IPS-18c (cell line): ENCODE data around the gene MTA2.

Experiments used
- H3K4me3 ChIP-seq: 2 replicates; pipeline ENCODE4 v1.7.0; 2013; ENCODE audit warnings: low read depth, mild to moderate bottlenecking, low read length, moderate library complexity; ENCODE audit not compliant: insufficient read depth
- H3K9me3 ChIP-seq: one replicate; pipeline ENCODE4 v1.6.1; 2013; ENCODE audit warnings: mild to moderate bottlenecking, low read length, moderate library complexity; ENCODE audit not compliant: control insufficient read depth, insufficient read depth

Gene MTA2

DNA sequence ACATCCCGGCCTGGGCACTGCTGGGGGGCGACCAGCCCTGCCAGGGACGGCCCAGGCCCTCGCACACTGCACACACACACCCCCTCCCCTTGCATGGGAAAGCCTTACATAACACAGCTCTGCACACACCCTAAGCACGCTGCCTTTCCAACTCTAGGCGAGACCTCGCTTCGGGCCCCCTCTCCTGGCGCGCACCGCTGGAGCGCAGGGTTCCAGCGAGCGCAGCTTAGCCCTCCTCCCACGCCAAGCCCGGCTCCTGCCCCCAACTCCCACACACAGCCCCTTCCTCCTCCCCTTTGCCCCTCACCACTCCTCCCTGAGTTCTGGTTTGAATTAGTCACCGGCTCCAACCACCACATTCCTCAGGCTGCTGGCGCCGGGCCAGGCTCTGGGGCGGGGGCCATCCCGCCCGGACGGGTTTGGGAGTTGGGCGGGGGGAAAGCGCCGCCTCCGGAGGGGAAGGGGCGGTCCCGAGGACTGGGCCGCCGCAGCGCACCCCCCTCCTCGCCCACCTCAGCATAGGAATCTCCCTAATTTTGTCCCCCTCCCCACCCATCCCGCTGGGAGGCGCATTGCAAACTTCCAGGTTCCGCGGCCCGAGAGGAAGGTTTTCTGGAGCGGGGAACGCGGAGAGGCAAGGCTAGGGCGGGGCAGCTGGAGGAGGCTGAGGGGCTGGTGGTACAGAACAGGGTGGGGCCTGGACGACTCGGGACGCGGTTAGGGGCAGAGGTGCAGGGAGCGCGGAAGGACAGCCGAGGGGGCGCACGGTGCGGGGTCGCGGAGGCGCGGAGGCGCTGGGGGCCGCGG, 56.0 kb downstream of the MTA2 start:
- H3K9me3 ChIP-seq = peaks cover 2% of the 10 kb centered on the region
- H3K4me3 ChIP-seq = peak overlapping the region; percentile 84

DNA sequence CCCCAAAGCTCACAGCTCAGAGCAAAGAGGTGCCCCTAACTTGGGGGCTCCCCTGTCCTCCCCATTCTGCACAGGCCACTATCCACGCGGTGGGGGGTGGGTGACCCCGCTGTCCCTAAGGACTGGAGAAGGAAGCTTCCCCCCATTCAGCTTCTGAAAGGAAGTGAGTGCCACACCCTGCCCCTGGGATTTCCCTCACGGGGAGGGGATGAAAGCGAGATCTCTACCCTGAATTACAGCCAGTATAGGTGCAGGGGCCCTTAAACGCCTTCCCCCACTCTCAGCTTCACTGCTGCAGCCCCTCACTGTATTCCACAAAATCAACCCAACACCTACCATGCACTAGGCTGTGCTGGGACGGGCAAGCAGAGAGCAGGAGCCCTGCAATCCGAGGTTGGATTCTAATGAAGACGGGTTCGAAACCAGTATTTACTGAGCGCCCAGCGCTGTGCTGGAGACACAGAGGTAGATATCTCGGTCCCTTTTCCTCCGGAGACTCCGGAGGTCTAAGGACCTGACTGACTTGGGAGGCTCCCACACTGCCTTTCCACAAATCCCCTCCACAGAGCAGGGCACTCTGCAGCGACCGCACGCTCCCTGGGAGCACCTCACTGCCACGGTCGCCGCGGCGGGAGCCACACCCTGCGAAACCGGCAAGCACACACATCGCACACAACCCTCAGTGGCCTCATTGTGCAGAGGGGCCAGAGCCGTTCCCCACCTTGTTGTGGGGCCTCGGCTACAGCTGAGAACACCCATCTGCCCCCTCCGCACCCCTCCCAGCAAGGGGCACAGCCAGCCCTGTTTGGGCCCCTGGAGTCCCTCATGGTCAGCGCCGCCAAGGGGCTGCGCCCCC, 56.9 kb downstream of the MTA2 start:
- peak overlapping the region; percentile 84 for H3K4me3 ChIP-seq

DNA sequence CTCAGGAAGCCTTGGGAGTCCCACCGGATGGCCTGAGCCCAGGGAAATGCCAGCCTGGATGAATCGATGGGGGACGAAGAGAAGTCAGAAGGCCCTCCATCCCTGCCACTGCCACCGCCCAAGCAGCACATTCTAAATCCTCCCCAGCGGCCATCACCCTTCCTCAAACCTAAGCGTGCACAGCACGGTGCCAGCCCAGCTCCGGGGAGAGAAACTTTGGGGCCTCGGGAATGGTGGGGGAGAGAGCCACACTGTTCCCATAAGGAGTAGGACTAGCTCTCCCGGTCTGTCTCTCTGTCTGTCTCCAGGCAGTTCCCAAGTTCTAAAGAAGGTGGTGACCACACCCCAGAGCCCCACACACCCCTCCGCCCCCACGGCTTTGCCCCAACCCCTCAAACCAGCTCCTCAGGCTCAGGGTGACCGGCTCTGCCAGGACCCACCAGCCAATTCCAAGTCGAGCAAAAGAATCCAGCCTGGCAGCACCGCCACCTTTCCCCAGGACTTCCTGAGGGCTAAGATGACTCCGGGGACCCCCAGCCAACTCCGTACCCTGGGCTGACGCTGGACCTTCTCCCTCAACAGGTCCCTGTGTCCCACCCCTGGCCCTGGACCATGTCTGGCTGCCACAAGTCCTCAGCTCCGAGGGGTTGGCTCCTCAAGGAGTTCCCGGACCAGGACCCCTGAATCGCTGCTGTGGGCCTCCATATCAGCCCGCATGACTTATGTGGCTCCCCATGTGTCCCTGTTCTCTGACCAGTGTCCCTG, 57.8 kb downstream of the MTA2 start:
- Histone ChIP-seq H3K4me3 (peak overlapping the region; percentile 84), H3K9me3 (peaks cover 2% of the 10 kb centered on the region)

More for the DNA sequence above, 56.9 kb downstream of the MTA2 start:
- peaks cover 2% of the 10 kb centered on the region for H3K9me3 ChIP-seq
